HEK293T (cell line): ENCODE measurements around the gene SHMT2.

Experiments
- CTCF ChIA-PET: fragments of 350-600 bp; formaldehyde crosslinking; extraction: SDS; loops from one replicate; lab custom pipeline; 2021; ENCODE audit warnings: antibody characterized with exemption, inconsistent platforms; lab: Yijun Ruan, JAX
- POLR2A ChIA-PET: fragments of 350-600 bp; formaldehyde crosslinking; extraction: SDS; loops from one replicate; lab custom pipeline; 2020; ENCODE audit warnings: antibody characterized with exemption, inconsistent platforms; lab: Yijun Ruan, JAX
- DNase-seq: peaks from one replicate; pipeline ENCODE4 v3.0.0; 2012; ENCODE audit warnings: mixed read lengths; ENCODE audit errors: extremely low spot score
- ARNT ChIP-seq: fragments of 450-650 bp; IDR thresholded peaks from 2 replicates; pipeline ENCODE4 v1.6.1; 2017; ENCODE audit warnings: mild to moderate bottlenecking
- BHLHE40 ChIP-seq: fragments of 450-650 bp; IDR thresholded peaks from 2 replicates; pipeline ENCODE4 v1.6.1; 2016; ENCODE audit warnings: mild to moderate bottlenecking, moderate library complexity, borderline replicate concordance
- CTBP1 ChIP-seq: fragments of 450-650 bp; IDR thresholded peaks from 2 replicates; pipeline ENCODE4 v1.6.1; 2016; ENCODE audit warnings: borderline replicate concordance
- ELF4 ChIP-seq: fragments of 450-650 bp; IDR thresholded peaks from 2 replicates; pipeline ENCODE4 v1.6.1; 2017; ENCODE audit warnings: antibody characterized with exemption
- FOXA1 ChIP-seq: fragments of 450-650 bp; IDR thresholded peaks from 2 replicates; pipeline ENCODE4 v1.6.1; 2016; ENCODE audit warnings: mild to moderate bottlenecking
- FOXK2 ChIP-seq: fragments of 450-650 bp; IDR thresholded peaks from 2 replicates; pipeline ENCODE4 v1.6.1; 2016; ENCODE audit warnings: mild to moderate bottlenecking
- FOXM1 ChIP-seq: fragments of 450-650 bp; IDR thresholded peaks from 2 replicates; pipeline ENCODE4 v1.6.1; 2017; ENCODE audit warnings: mild to moderate bottlenecking, borderline replicate concordance
- HDGF ChIP-seq: fragments of 450-650 bp; IDR thresholded peaks from 2 replicates; pipeline ENCODE4 v1.6.1; 2017; ENCODE audit warnings: antibody characterized with exemption, borderline replicate concordance
- L3MBTL2 ChIP-seq: fragments of 450-650 bp; conservative IDR thresholded peaks from 2 replicates; pipeline ENCODE4 v1.6.1; 2016; ENCODE audit warnings: mild to moderate bottlenecking
- LEF1 ChIP-seq: fragments of 450-650 bp; IDR thresholded peaks from 2 replicates; pipeline ENCODE4 v1.6.1; 2017; ENCODE audit warnings: mild to moderate bottlenecking, borderline replicate concordance
- NFRKB ChIP-seq: fragments of 450-650 bp; IDR thresholded peaks from 2 replicates; pipeline ENCODE4 v1.6.1; 2016; ENCODE audit warnings: mild to moderate bottlenecking, moderate library complexity
- PKNOX1 ChIP-seq: fragments of 450-650 bp; IDR thresholded peaks from 2 replicates; pipeline ENCODE4 v1.6.1; 2016
- SP1 ChIP-seq: fragments of 450-650 bp; IDR thresholded peaks from 2 replicates; pipeline ENCODE4 v1.6.1; 2017
- SUZ12 ChIP-seq: fragments of 450-650 bp; IDR thresholded peaks from 2 replicates; pipeline ENCODE4 v1.6.1; 2016; ENCODE audit warnings: mild to moderate bottlenecking
- TARDBP ChIP-seq: fragments of 450-650 bp; IDR thresholded peaks from 2 replicates; pipeline ENCODE4 v1.6.1; 2016
- ZNF384 ChIP-seq: fragments of 450-650 bp; IDR thresholded peaks from 2 replicates; pipeline ENCODE4 v1.6.1; 2016

The SHMT2 gene

GRCh38 chr12:57191410-57191809 lies 38.1 kb upstream of the SHMT2 start:
- DNase-seq: no peak
- POLR2A ChIA-PET: no interaction called here
- TF ChIP-seq FOXK2 (no peak), ARNT (no peak), SP1 (no peak), L3MBTL2 (no peak), BHLHE40 (no peak), FOXA1 (no peak), ELF4 (no peak), ZNF384 (no peak), FOXM1 (no peak), TARDBP (no peak)
- CTCF ChIA-PET: interaction anchor here (0.9 to 1.2 kb wide), 2 partner anchors 15 to 22 kb away, joined by 3 to 4 read pairs; no protein-coding TSS in a partner anchor

- no peak for TF ChIP-seq FOXM1
- no peak for TF ChIP-seq L3MBTL2
- no peak for TF ChIP-seq ARNT
- no peak for TF ChIP-seq ELF4
- no peak for TF ChIP-seq NFRKB
- TF ChIP-seq FOXK2: no peak
- ChIA-PET POLR2A (no interaction called here), CTCF (no interaction called here)
- DNase-seq: no peak
Observed at GRCh38 chr12:57192920-57193319, 36.6 kb upstream of the SHMT2 start.

GRCh38 chr12:57193706-57194245 lies 35.7 kb upstream of the SHMT2 start:
- DNase-seq: no peak
- CTCF ChIA-PET: no interaction called here
- TF ChIP-seq BHLHE40 (no peak), CTBP1 (no peak), TARDBP (no peak), FOXA1 (no peak), LEF1 (no peak), SP1 (no peak), SUZ12 (no peak), ARNT (no peak), L3MBTL2 (no peak), ZNF384 (no peak)
- POLR2A ChIA-PET: no interaction called here

- no peak for TF ChIP-seq TARDBP
- TF ChIP-seq ZNF384: no peak
- no peak for TF ChIP-seq FOXK2
- TF ChIP-seq FOXA1: no peak
- no peak for TF ChIP-seq PKNOX1
- no peak for TF ChIP-seq SUZ12
- POLR2A ChIA-PET: no interaction called here
- CTCF ChIA-PET: no interaction called here
- DNase-seq: no peak
Observed at GRCh38 chr12:57194253-57194652, 35.3 kb upstream of the SHMT2 start.

- CTCF ChIA-PET: no interaction called here
Observed at GRCh38 chr12:57195186-57195585, 34.3 kb upstream of the SHMT2 start.

GRCh38 chr12:57195611-57196371 lies 33.7 kb upstream of the SHMT2 start:
- no peak for DNase-seq
- POLR2A ChIA-PET: interaction anchor here (1.0 kb wide), 1 partner anchor 34 kb away, joined by 3 read pairs; the partner anchor contains the start of gene SHMT2
- TF ChIP-seq NFRKB (no peak), ARNT (no peak), SUZ12 (no peak), ELF4 (no peak), SP1 (no peak), BHLHE40 (no peak), PKNOX1 (no peak), ZNF384 (no peak), TARDBP (no peak), HDGF (no peak), CTBP1 (no peak), FOXM1 (no peak)
- CTCF ChIA-PET: no interaction called here

More at GRCh38 chr12:57195186-57195585, 34.3 kb upstream of the SHMT2 start:
- no peak for DNase-seq
- POLR2A ChIA-PET: no interaction called here
- no peak for TF ChIP-seq HDGF
- TF ChIP-seq ELF4: no peak

GRCh38 chr12:57196439-57196838 lies 33.1 kb upstream of the SHMT2 start:
- CTCF ChIA-PET: no interaction called here
- no peak for DNase-seq
- POLR2A ChIA-PET: interaction anchor here (1.0 kb wide), 1 partner anchor 33 kb away, joined by 3 read pairs; the partner anchor contains the start of gene SHMT2
- no peak for TF ChIP-seq ELF4

GRCh38 chr12:57196956-57197355 lies 32.6 kb upstream of the SHMT2 start:
- CTCF ChIA-PET: no interaction called here
- DNase-seq: no peak
- no peak for TF ChIP-seq HDGF
- POLR2A ChIA-PET: no interaction called here
